Cardiac fibroblast (primary cell): ENCODE results near the gene HMBS.
"Not testable (repeated sequence)": the region's sequence is repeated elsewhere in the genome, so short reads cannot be mapped to it uniquely, and the experiment has no call there.

Experiments
- DNase-seq, 2 donors: peaks; one replicate each; pipeline versions ENCODE4 v3.0.0 to v3.0.0-alpha.2; 2010; ENCODE audit warnings: low read depth in 2 of 2
- H3K4me3 ChIP-seq, 2 donors: replicated peaks in 1 of 2; 1 replicate in 1 of 2; 2 replicates in 1 of 2; pipeline ENCODE4 v1.5.1; 2011; ENCODE audit warnings: low read depth in 2 of 2, low read length in 2 of 2, mild to moderate bottlenecking in 2 of 2, moderate library complexity in 1 of 2
- TF ChIP-seq, protein P1 (sequence below): IDR thresholded peaks from one replicate; pipeline ENCODE4 v1.5.1; 2011; ENCODE audit warnings: low read depth, mild to moderate bottlenecking, low read length, inconsistent platforms

Gene HMBS

DNA sequence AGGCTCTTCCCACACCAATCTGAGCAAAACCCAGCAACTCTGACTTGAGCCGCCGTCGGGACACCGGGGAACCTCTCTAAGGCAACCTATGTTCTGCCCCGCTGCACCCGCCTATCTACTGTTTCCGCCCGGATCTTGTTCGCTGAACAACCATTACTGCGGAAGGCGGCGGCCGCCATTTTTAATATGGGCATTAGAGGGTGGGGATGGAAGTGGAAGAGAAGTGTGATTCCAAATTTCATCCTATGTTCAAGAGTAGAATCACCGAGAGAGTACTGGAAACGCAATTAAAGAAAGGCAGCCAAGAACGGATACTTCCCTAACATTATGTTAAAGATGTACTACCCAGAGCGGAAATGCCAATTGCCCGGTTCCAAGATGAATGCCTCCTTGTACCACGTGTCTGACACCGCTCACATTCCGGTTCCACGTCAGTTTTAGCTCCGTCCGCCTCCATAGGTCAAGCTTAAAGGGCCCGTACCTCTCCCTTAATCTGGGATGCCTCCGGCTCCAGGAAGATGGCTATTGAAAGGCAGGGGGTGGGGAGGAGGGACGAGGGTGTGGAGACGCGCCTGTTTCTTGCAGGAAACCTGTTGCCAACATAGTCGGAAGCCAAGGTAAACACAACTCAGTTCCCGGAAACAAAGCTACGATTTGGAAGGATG lies 17.2 kb downstream of the HMBS start, which contains the start of gene DPAGT1:
Gene DPAGT1 (minus strand): TSS at position 95 of the 665 bp plus-strand sequence. CDS start 198 bp downstream, outside the sequence.
- TF ChIP-seq, protein P1, sequence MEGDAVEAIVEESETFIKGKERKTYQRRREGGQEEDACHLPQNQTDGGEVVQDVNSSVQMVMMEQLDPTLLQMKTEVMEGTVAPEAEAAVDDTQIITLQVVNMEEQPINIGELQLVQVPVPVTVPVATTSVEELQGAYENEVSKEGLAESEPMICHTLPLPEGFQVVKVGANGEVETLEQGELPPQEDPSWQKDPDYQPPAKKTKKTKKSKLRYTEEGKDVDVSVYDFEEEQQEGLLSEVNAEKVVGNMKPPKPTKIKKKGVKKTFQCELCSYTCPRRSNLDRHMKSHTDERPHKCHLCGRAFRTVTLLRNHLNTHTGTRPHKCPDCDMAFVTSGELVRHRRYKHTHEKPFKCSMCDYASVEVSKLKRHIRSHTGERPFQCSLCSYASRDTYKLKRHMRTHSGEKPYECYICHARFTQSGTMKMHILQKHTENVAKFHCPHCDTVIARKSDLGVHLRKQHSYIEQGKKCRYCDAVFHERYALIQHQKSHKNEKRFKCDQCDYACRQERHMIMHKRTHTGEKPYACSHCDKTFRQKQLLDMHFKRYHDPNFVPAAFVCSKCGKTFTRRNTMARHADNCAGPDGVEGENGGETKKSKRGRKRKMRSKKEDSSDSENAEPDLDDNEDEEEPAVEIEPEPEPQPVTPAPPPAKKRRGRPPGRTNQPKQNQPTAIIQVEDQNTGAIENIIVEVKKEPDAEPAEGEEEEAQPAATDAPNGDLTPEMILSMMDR, result no peak
- H3K4me3 ChIP-seq, result peak within 1 kb of the TSS; percentile 85 to 87
- DNase-seq, result peak; percentile 98 to 99

DNA sequence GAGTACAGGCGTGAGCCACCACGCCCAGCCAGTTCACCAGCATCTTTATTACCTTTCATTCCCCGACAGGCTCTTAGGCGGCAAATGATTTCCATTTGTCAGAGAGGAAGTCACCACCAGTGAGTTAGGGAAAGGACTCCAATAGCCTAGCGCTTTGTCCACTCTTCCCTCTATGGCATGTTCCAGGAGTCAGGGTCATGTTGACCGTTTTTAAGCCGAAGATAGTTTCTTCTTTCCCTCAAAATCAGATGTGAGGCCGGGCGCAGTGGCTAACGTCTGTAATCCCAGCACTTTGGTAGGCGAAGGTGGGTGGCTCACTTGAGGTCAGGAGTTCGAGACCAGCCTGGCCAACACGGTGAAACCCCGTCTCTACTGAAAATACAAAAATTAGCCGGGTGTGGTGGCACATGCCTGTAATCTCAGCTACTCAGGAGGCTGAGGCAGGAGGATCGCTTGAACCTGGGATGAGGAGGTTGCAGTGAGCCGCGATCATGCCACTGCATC lies 18.5 kb downstream of the HMBS start:
- DNase-seq, result not testable (repeated sequence)
- peak overlapping the region in 1 of 2 donors; percentile 87 for H3K4me3 ChIP-seq

DNA sequence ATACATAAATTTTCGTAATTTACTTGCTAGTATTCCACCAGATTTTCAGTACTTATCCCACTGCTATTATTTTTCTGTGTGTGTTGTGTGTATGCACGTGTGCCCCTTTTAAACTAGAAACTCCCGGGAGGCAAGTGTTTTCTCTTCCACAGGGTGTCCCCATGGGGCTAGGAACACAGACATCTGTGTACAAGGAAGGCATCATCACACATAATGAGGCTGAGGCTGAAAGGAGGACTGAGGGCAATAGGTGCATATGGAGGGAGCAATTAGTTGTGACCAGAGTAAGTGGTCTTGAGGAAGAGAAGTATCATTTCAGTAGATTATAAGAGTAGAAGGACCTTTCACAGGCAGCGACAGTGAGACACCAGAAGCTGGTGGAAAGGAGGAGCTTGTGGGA lies 19.1 kb downstream of the HMBS start:
- H3K4me3 ChIP-seq, result no peak overlapping the region
- TF ChIP-seq, protein P1, result no peak
- DNase-seq, result no peak

DNA sequence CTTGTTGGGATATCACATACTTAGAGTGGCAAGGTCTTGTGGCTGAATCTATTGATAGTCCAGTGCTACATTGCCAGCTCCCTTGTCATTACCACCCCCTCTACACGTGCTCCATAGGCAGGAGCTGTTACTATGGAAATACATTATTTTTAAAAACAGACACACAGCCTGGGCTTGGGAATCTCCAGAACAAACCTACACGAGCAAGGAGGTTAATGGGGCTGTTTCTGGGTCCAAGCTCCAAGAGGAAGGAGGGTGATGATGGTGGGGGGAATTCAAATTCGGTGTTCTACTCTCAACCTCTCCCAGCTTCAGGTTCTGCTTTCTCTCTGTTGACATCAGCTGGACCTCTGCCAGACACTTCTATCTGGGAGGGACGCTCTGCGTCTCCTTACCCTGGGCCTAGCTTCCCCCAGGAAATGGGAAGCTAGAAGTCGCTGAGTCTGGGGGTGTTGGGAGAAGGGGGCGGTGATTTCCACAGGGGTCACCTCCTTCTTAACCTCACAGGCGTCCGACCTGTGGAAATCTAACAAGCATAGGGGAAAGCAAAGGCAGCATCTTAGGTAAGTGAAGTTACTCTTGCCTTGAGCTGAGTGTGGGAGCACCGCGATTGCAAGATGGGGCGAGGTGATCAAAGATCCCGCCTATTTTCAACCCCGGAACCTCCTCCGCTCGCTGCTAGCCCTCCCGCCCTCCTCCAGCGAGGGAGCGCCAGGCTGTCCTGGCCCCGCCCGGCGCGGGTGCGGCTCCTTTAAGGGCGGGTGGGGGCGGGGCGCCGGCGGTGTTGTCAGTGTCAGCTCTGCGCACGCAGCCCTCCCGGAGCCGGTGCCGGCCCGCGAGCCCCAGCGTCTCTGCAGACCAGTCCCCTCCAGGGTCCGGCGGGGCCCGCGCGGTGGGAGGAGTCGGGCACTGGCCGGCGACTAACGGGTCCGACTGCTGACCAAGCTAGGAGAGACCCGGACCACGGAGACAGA lies 22.2 kb downstream of the HMBS start, which contains the start of gene C2CD2L:
Gene C2CD2L (plus strand): TSS at position 781 of the 974 bp plus-strand sequence. CDS start 398 bp downstream, outside the sequence.
- DNase-seq, result peak; percentile 90 to 93
- peak within 1 kb of the TSS; percentile 86 to 87 for H3K4me3 ChIP-seq
- TF ChIP-seq, protein P1, result no peak

DNA sequence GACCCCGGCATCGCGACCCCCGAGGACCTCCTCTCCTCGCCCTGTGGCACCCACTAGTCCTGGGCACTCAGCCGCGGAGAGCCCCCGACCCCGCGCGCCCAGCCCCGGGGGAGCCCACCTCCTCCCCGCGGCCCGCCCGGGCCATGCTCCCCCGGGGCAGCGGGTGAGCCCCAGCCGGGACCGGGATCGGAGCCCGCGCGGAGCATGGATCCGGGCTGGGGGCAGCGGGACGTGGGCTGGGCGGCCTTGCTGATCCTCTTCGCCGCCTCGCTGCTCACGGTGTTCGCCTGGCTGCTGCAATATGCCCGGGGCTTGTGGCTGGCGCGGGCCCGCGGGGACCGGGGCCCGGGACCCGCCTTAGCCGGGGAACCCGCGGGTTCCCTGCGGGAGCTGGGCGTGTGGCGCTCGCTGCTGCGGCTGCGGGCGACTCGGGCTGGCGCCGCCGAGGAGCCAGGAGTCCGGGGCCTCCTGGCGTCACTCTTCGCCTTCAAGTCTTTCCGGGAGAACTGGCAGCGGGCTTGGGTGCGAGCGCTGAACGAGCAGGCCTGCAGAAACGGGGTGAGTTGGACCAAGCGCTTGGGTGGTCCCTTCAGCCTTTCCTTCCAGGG lies 23.0 kb downstream of the HMBS start:
- peak overlapping the region; percentile 86 to 87 for H3K4me3 ChIP-seq
- TF ChIP-seq, protein P1, result no peak
- DNase-seq, result no peak

DNA sequence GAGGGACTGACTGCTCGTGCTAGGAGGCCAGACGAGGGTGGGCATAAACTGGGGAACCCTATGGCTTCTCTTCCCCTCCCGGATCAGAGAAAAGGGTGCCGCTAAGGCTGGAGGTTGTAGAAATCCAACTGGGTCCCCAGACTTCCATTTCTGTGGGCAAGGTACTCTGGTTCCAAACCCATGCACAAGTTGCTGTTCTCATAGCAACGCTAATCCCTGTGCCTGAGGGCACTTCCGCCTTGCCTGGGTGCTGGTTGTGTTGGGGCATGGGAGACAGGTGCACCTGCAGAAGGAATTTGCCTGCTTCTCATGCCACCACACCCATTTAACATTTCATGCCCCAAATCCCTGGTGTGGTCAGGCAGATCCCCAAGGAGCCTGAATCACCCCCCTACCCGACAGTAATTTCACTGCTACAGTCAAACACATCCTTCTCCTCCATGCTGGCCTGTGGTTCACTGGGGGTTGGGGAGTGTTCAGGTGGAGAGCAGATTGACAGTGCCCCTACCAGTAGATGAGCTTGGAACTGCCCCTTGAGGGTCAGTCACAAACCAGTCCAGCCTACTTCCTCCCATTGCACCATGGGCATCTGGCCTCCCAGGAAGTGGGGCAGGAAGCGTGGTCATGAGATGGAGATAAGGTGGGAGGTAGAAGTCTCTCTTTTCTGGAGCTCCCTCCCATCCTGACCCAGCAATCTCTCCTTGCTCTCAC lies 23.6 kb downstream of the HMBS start:
- TF ChIP-seq, protein P1, result no peak
- peak overlapping the region; percentile 86 to 87 for H3K4me3 ChIP-seq
- peak; percentile 33 to 46 for DNase-seq
